Sigmoid colon (tissue), 7 donors: ENCODE results near the gene GJA10. TPM values are rescaled to one million over a fixed set of nuclear protein-coding genes. Genes with fewer than 3 reads are reported as not detected.
A peak's percentile ranks its signal among the peaks of the same experiment; 100 is the strongest.

ENCODE experiments used
- DNase-seq: peaks from one replicate; pipeline ENCODE4 v3.0.0-alpha.2; 2019
- H3K27ac ChIP-seq, 4 donors: fragments of 200-600 bp; sonication (generic); one replicate each; pipeline ENCODE4 v1.5.1; 2016 to 2019; ENCODE audit warnings: mild to moderate bottlenecking in 1 of 4
- H3K27me3 ChIP-seq, 3 donors: fragments of 200-600 bp; sonication (generic); one replicate each; pipeline ENCODE4 v1.5.1; 2019; ENCODE audit warnings: mild to moderate bottlenecking in 1 of 3
- H3K36me3 ChIP-seq, 4 donors: fragments of 200-600 bp; sonication (generic); one replicate each; pipeline ENCODE4 v1.5.1; 2016 to 2019
- H3K4me1 ChIP-seq, 4 donors: fragments of 200-600 bp; sonication (generic); one replicate each; pipeline ENCODE4 v1.5.1; 2017 to 2019
- H3K4me3 ChIP-seq, 4 donors: fragments of 200-600 bp; sonication (generic); one replicate each; pipeline ENCODE4 v1.5.1; 2017 to 2019; ENCODE audit warnings: mild to moderate bottlenecking in 2 of 4, moderate library complexity in 1 of 4
- H3K9me3 ChIP-seq, 4 donors: fragments of 200-600 bp in 3 of 4; sonication (generic) in 3 of 4; one replicate each; pipeline versions ENCODE4 v1.5.1 to v1.6.1; 2013 to 2019
- CTCF ChIP-seq, 4 experiments: fragments of 450-650 bp in 3 of 4; fragments of 200-600 bp in 1 of 4; IDR thresholded peaks; one replicate each; pipeline ENCODE4 v1.5.1; 2016 to 2019; ENCODE audit warnings: antibody characterized with exemption in 4 of 4, mild to moderate bottlenecking in 3 of 4, moderate library complexity in 2 of 4
- EP300 ChIP-seq, 4 donors: sonication (generic); formaldehyde crosslinking; IDR thresholded peaks; one replicate each; pipeline ENCODE4 v1.6.1; 2017; ENCODE audit warnings: antibody characterized with exemption in 4 of 4
- POLR2A ChIP-seq, 2 donors: fragments of 450-650 bp; IDR thresholded peaks; one replicate each; pipeline ENCODE4 v1.6.1; 2016; ENCODE audit warnings: antibody characterized with exemption in 2 of 2, mild to moderate bottlenecking in 2 of 2, moderate library complexity in 2 of 2
- POLR2AphosphoS5 ChIP-seq, 4 donors: sonication (generic); formaldehyde crosslinking; IDR thresholded peaks; one replicate each; pipeline ENCODE4 v1.6.1; 2017; ENCODE audit warnings: antibody characterized with exemption in 4 of 4
- WGBS, 2 donors: extraction: QIAGEN DNeasy Blood & Tissue Kit; methylation state at CpG; one replicate each; pipeline ENCODE4 v1.1.7; 2013; 5-methylcytosine and 5-hydroxymethylcytosine counted together
- intact Hi-C: fragments of 100-400 bp; cut with DNase I; formaldehyde crosslinking; loops from one replicate; pipeline ENCODE4 v1.15.1; 2023
- polyA plus RNA-seq, 3 donors: library from polyadenylated mRNA; stranded (reverse); fragments of 200-250 nt; gene quantifications; one replicate each; pipeline ENCODE4 v1.2.3, GENCODE V29; 2013
- total RNA-seq, 4 donors: library from RNA; depleted of rRNA; stranded (reverse); fragments of >200 nt; gene quantifications; one replicate each; pipeline ENCODE4 v1.1.0, GENCODE V29; 2016
- donor health status: healthy with polysubstance abuse.
- donor health status: Bipolar disorder and iron deficiency.
- donor health status: healthy.

Gene GJA10
- total and polyA plus RNA-seq, 7 donors = not detected

- 68 to 71% methylated on average over 6 of the region's 6 CpGs for WGBS, 2 donors
- Histone ChIP-seq H3K4me1 (no peaks in the 10 kb centered on the region), H3K4me3 (no peak overlapping the region), H3K27me3 (no peaks in the 10 kb centered on the region), H3K36me3 (peaks cover 0 to 6% (median 0%) of the 10 kb centered on the region in 4 donors), H3K27ac (no peak overlapping the region), H3K9me3 (no peaks in the 10 kb centered on the region)
- no peak for TF ChIP-seq CTCF (IDR thresholded peaks at IDR 0.05)
- no peak for TF ChIP-seq EP300 (IDR thresholded peaks at IDR 0.05)
- TF ChIP-seq POLR2AphosphoS5 (IDR thresholded peaks at IDR 0.05) = no peak
- no peak for TF ChIP-seq POLR2A (IDR thresholded peaks at IDR 0.05)
- no peak for DNase-seq
- intact Hi-C loops = no loop called here
Observed at GRCh38 chr6:89927791-89928550, 33.7 kb downstream of the GJA10 start.

DNA sequence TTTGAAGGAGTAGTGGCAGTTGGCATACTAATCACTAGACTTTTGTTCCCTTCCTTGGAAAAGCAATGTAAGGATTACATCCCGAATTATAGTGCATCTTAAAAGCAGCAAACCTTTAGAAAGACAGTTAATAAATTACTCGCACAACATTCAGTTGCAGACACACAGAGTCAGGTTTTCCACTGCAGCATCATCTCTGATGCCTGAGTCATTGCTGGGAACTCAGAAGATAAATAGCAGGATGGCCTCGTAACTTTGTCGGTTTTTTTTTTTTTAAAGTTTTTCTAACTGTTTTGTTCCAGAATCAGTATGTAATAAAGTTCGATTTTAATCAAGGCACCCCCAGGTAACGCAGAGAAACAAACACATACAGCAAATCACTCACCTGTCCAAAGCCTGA lies 34.3 kb downstream of the GJA10 start:
- Histone ChIP-seq H3K4me1 (no peaks in the 10 kb centered on the region), H3K27ac (no peak overlapping the region), H3K9me3 (no peaks in the 10 kb centered on the region), H3K27me3 (no peaks in the 10 kb centered on the region), H3K36me3 (peaks cover 0 to 6% (median 0%) of the 10 kb centered on the region in 4 donors), H3K4me3 (no peak overlapping the region)
- DNase-seq = no peak
- intact Hi-C loops = no loop called here
- 83 to 88% methylated on average over 6 of the region's 6 CpGs for WGBS, 2 donors
- TF ChIP-seq EP300 (IDR thresholded peaks at IDR 0.05) (no peak), POLR2AphosphoS5 (IDR thresholded peaks at IDR 0.05) (peak in 1 of 4 donors; percentile 22), CTCF (IDR thresholded peaks at IDR 0.05) (no peak), POLR2A (IDR thresholded peaks at IDR 0.05) (no peak)

DNA sequence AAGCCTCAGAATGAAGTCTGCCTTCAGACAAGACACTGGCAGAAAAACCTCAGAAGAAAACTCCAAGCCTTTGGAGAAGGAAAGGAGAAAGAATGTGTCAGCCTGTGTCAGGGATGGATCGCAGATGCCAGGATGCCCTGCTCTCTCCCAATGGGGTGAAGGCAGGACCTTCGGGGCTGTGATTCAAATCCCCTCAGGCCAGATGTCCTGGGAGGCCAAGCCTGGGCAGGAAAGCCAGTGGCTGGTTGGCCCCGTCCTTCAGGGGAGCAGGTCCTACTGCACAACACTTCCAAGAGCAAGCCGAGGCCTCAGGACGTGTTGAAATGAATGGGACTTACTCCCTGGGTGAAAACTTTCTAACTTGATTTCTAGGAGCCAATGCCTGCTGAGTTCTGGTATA lies 36.5 kb downstream of the GJA10 start:
- Histone ChIP-seq H3K27me3 (no peaks in the 10 kb centered on the region), H3K4me3 (no peak overlapping the region), H3K4me1 (no peaks in the 10 kb centered on the region), H3K9me3 (no peaks in the 10 kb centered on the region), H3K36me3 (peaks cover 0 to 6% (median 0%) of the 10 kb centered on the region in 4 donors), H3K27ac (no peak overlapping the region)
- 92 to 93% methylated on average over 5 of the region's 5 CpGs for WGBS, 2 donors
- TF ChIP-seq CTCF (IDR thresholded peaks at IDR 0.05) (no peak), POLR2AphosphoS5 (IDR thresholded peaks at IDR 0.05) (no peak), POLR2A (IDR thresholded peaks at IDR 0.05) (no peak), EP300 (IDR thresholded peaks at IDR 0.05) (no peak)
- intact Hi-C loops = no loop called here
- no peak for DNase-seq

DNA sequence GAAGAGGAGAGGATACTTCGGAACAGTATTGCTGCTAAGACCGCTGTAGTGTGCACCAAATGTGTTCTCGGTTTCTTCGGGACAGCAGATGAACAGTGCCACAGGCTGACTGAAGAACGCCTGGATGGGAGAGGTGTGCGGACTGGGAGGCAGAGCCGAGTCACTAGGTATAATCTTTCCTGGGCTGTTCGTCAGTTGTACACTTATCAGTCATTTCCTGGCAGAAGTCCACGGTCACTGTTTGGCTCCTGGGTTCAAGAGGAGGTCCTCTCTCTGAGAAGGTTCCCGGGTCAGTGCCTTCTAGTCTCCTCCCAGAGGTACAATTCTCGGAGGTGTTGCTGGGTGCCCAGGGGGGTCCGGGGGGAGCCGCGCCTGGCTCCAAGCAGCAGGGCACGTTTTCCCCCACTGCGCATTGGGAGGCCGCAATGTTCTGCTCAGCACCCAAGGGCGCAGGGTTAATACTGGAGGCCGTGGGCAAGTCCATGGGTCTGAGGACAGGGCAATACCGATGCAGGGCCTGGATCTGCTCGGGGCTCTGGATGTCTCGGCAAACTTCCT lies 38.1 kb downstream of the GJA10 start:
- Histone ChIP-seq H3K4me3 (no peak overlapping the region), H3K9me3 (no peaks in the 10 kb centered on the region), H3K4me1 (no peaks in the 10 kb centered on the region), H3K27ac (no peak overlapping the region), H3K27me3 (no peaks in the 10 kb centered on the region), H3K36me3 (peaks cover 0 to 6% (median 0%) of the 10 kb centered on the region in 4 donors)
- no peak for TF ChIP-seq EP300 (IDR thresholded peaks at IDR 0.05)
- no peak for TF ChIP-seq POLR2AphosphoS5 (IDR thresholded peaks at IDR 0.05)
- TF ChIP-seq POLR2A (IDR thresholded peaks at IDR 0.05) = no peak
- no peak for TF ChIP-seq CTCF (IDR thresholded peaks at IDR 0.05)
- DNase-seq = no peak
- intact Hi-C loops = no loop called here
- WGBS, 2 donors = 93 to 95% methylated on average over 22 of the region's 22 CpGs
